Neuronal stem cell (in vitro differentiated cells): ENCODE measurements around the gene KCNK10.
A peak's percentile ranks its signal among the peaks of the same experiment; 100 is the strongest.

Experiments used
- DNase-seq: peaks from one replicate; pipeline ENCODE4 v3.0.0-alpha.2; 2013; ENCODE audit warnings: low spot score
- H2AFZ ChIP-seq: one replicate; pipeline ENCODE4 v1.6.1; 2013; ENCODE audit warnings: mild to moderate bottlenecking, low read length, inconsistent platforms
- H2AK5ac ChIP-seq: 2 replicates; pipeline ENCODE4 v1.6.1; 2013; ENCODE audit warnings: low read depth, mild to moderate bottlenecking, inconsistent platforms, low read length, moderate library complexity, mixed read lengths
- H2BK120ac ChIP-seq: 2 replicates; pipeline ENCODE4 v1.6.1; 2013; ENCODE audit warnings: low read depth, mild to moderate bottlenecking, inconsistent platforms, low read length, moderate library complexity, mixed read lengths
- H2BK12ac ChIP-seq: one replicate; pipeline ENCODE4 v1.6.1; 2013; ENCODE audit warnings: low read length, inconsistent platforms
- H2BK15ac ChIP-seq: 2 replicates; pipeline ENCODE4 v1.6.1; 2013; ENCODE audit warnings: mild to moderate bottlenecking, low read length, inconsistent platforms, mixed read lengths
- H2BK5ac ChIP-seq: one replicate; pipeline ENCODE4 v1.6.1; 2013; ENCODE audit warnings: inconsistent platforms, mild to moderate bottlenecking, low read length, moderate library complexity
- H3K14ac ChIP-seq: one replicate; pipeline ENCODE4 v1.6.1; 2013; ENCODE audit warnings: low read length, inconsistent platforms
- H3K18ac ChIP-seq: 2 replicates; pipeline ENCODE4 v1.6.1; 2013; ENCODE audit warnings: low read length, inconsistent platforms
- H3K23ac ChIP-seq: 2 replicates; pipeline ENCODE4 v1.6.1; 2013; ENCODE audit warnings: low read depth, mild to moderate bottlenecking, mixed read lengths, low read length, inconsistent platforms; ENCODE audit not compliant: poor library complexity
- H3K27ac ChIP-seq: replicated peaks from 3 replicates; pipeline ENCODE4 v1.5.1; 2013; ENCODE audit warnings: low read length, inconsistent platforms
- H3K27me3 ChIP-seq, 3 experiments: 2 replicates each; pipeline ENCODE4 v1.6.1; 2013; ENCODE audit warnings: low read length in 3 of 3, mild to moderate bottlenecking in 2 of 3, inconsistent platforms in 1 of 3, low read depth in 1 of 3, mixed read lengths in 1 of 3, moderate library complexity in 1 of 3; ENCODE audit not compliant: control insufficient read depth in 3 of 3, insufficient read depth in 3 of 3
- H3K36me3 ChIP-seq, 2 donors: replicated peaks in 1 of 2; 2 replicates each; pipeline ENCODE4 v1.6.1; 2013; ENCODE audit warnings: low read length in 2 of 2; ENCODE audit not compliant: control insufficient read depth in 2 of 2, insufficient read depth in 2 of 2
- H3K4ac ChIP-seq: 2 replicates; pipeline ENCODE4 v1.6.1; 2013; ENCODE audit warnings: inconsistent platforms, mild to moderate bottlenecking, low read length, moderate library complexity
- H3K4me1 ChIP-seq, 2 donors: 1 replicate in 1 of 2; 2 replicates in 1 of 2; pipeline ENCODE4 v1.6.1; 2013; ENCODE audit warnings: low read length in 2 of 2, low read depth in 1 of 2; ENCODE audit not compliant: control insufficient read depth in 2 of 2, insufficient read depth in 1 of 2
- H3K4me2 ChIP-seq: one replicate; pipeline ENCODE4 v1.6.1; 2013; ENCODE audit warnings: mild to moderate bottlenecking, low read length, inconsistent platforms; ENCODE audit not compliant: insufficient read depth, poor library complexity, severe bottlenecking
- H3K4me3 ChIP-seq, 2 donors: 2 replicates each; pipeline ENCODE4 v1.5.1; 2013; ENCODE audit warnings: low read length in 2 of 2, mild to moderate bottlenecking in 2 of 2, inconsistent platforms in 1 of 2, moderate library complexity in 1 of 2
- H3K79me1 ChIP-seq: one replicate; pipeline ENCODE4 v1.6.1; 2013; ENCODE audit warnings: low read depth, mild to moderate bottlenecking, inconsistent platforms, low read length, moderate library complexity
- H3K9ac ChIP-seq: one replicate; pipeline ENCODE4 v1.6.1; 2013; ENCODE audit warnings: mild to moderate bottlenecking, low read depth, low read length, inconsistent platforms; ENCODE audit not compliant: poor library complexity
- H3K9me3 ChIP-seq, 2 donors: replicated peaks in 1 of 2; 2 replicates each; pipeline versions ENCODE3 to v1.6.1; 2013; ENCODE audit warnings: low read length in 2 of 2, mild to moderate bottlenecking in 2 of 2, inconsistent platforms in 1 of 2, low read depth in 1 of 2, mixed read lengths in 1 of 2, moderate library complexity in 1 of 2; ENCODE audit not compliant: control insufficient read depth in 2 of 2, insufficient read depth in 1 of 2
- H4K8ac ChIP-seq: one replicate; pipeline ENCODE4 v1.6.1; 2013; ENCODE audit warnings: low read depth, mild to moderate bottlenecking, inconsistent platforms, low read length, moderate library complexity
- H4K91ac ChIP-seq: one replicate; pipeline ENCODE4 v1.6.1; 2013; ENCODE audit warnings: low read length, low read depth, mild to moderate bottlenecking, inconsistent platforms; ENCODE audit not compliant: poor library complexity
- WGBS, 2 donors: extraction: QIAGEN DNeasy Blood & Tissue Kit; methylation state at CpG; one replicate each; pipeline ENCODE4 v1.1.7; 2013; ENCODE audit warnings: missing lambda C conversion rate in 2 of 2, mixed read lengths in 1 of 2; ENCODE audit not compliant: insufficient read length in 2 of 2, insufficient replicate concordance in 1 of 2; ENCODE audit errors: extremely low coverage in 2 of 2; 5-methylcytosine and 5-hydroxymethylcytosine counted together

KCNK10 gene

DNA sequence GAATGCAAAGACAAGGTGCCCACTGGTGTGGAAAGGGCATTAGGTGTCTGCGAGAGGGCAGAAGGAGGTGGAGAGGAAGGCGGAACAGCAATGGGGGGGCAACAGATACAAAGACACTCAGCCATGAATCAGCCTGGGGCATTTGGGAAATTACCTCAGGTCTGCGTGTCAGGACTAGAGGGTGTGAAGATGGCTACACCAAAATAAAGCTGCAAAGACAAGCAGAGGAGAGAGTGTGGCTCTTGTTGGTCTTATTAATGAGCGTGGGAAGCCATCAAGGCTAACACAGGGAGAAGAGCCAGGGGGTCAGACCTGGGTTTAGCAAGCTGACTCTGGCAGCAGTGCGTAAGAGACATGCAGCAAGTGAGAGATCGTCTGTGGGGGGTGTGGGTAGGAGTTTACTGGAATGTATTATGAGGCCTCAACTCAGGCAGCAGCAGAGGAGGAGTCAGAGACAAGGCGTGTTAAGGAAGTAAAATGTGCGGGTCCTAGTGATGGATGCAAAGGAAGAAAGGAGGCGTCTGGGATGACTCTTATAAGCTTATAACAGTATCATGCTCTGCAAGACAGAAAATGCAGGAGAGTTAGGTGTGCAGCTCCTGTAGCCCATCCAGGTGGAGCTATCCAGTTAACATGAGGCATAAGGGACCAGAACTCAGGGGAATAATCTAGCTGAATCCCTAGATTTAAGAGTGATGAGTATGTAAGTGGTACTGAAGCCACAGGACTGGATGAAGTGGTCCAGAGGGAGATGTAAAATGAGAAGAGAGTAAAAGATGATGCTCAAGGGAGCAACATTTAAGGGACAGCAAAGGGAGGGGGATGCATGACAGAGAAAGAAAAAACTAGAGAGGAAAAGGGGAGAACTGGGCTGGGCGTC, 50.4 kb downstream of the KCNK10 start:
- Histone ChIP-seq H3K23ac (no peak overlapping the region), H3K4me1 (peaks cover 0 to 17% of the 10 kb centered on the region in 2 donors), H3K4me3 (no peak overlapping the region), H3K14ac (no peak overlapping the region), H3K36me3 (no peaks in the 10 kb centered on the region), H2BK5ac (no peak overlapping the region), H2BK120ac (no peak overlapping the region), H3K9ac (no peak overlapping the region), H3K4ac (no peak overlapping the region), H4K91ac (no peak overlapping the region), H3K27me3 (no peaks in the 10 kb centered on the region), H3K79me1 (no peaks in the 10 kb centered on the region), H2BK15ac (no peak overlapping the region), H2AFZ (no peak overlapping the region), H2BK12ac (no peak overlapping the region), H3K4me2 (no peak overlapping the region), H3K27ac (no peak overlapping the region), H2AK5ac (no peak overlapping the region), H4K8ac (peak overlapping the region; percentile 52), H3K9me3 (no peaks in the 10 kb centered on the region), H3K18ac (no peak overlapping the region)
- DNase-seq: no peak
- WGBS, 2 donors: no CpG with 5 or more reads among the region's 10 CpGs

DNA sequence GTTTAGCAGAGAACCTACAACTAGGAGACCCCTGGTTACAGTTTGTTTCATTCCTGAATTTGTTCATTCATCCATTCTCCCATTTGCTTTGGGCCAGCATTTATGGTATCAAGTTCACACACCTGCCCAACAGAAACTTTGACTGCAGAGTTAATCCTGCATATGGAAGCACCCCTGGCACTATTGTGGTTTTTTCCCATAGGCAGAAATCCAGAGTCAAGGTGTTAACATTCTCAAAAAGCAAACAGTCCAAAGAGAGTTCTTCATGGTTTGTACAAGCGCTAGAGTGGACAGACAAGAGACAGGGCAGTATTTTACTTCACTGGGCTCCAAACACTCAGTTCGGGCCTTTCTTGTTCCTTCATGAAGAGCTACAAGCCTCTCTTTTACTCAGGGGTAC, 51.9 kb downstream of the KCNK10 start:
- H2BK12ac ChIP-seq: no peak overlapping the region
- H3K27ac ChIP-seq: no peak overlapping the region
- no peak overlapping the region for H2AFZ ChIP-seq
- no peak overlapping the region for H2BK120ac ChIP-seq
- peaks cover 0 to 17% of the 10 kb centered on the region in 2 donors for H3K4me1 ChIP-seq
- no peaks in the 10 kb centered on the region for H3K27me3 ChIP-seq
- no peak overlapping the region for H3K23ac ChIP-seq
- H3K79me1 ChIP-seq: no peaks in the 10 kb centered on the region
- H2BK5ac ChIP-seq: no peak overlapping the region
- no peak overlapping the region for H4K91ac ChIP-seq
- no peak overlapping the region for H3K18ac ChIP-seq
- H3K14ac ChIP-seq: no peak overlapping the region
- WGBS, 2 donors: no CpG with 5 or more reads among the region's 2 CpGs
- no peak overlapping the region for H3K4me3 ChIP-seq
- no peak overlapping the region for H3K9ac ChIP-seq
- peaks cover 0 to 2% of the 10 kb centered on the region in 2 donors for H3K36me3 ChIP-seq
- H2BK15ac ChIP-seq: no peak overlapping the region
- DNase-seq: no peak
- no peak overlapping the region for H4K8ac ChIP-seq
- no peak overlapping the region for H3K4me2 ChIP-seq
- H3K4ac ChIP-seq: no peak overlapping the region
- no peaks in the 10 kb centered on the region for H3K9me3 ChIP-seq
- no peak overlapping the region for H2AK5ac ChIP-seq

DNA sequence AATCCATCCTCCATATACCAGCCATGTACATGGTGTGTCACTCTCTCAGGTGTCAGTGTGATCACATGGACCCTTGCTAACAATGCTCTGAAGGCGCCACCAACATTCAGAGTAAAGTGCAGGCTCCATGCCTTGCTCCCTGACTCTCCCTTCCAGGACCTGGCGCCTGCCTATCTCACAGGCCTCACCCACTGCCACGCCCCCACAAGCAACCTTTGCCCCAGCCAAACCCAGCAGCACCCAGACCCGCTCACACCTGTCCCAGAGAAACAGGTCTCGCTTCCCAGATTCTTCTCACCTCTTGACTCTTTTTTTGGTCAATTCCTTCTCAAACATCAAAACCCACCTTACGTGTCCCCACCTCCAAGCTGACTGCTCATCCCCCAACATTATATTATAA, 52.3 kb downstream of the KCNK10 start:
- Histone ChIP-seq H3K4me3 (no peak overlapping the region), H2BK15ac (no peak overlapping the region), H3K4me1 (peaks cover 0 to 17% of the 10 kb centered on the region in 2 donors), H3K4me2 (no peak overlapping the region), H3K18ac (no peak overlapping the region), H3K36me3 (peaks cover 0 to 2% of the 10 kb centered on the region in 2 donors), H2BK5ac (no peak overlapping the region), H3K23ac (no peak overlapping the region), H3K9ac (no peak overlapping the region), H3K27me3 (no peaks in the 10 kb centered on the region), H4K8ac (no peak overlapping the region), H3K14ac (no peak overlapping the region), H2BK120ac (no peak overlapping the region), H2BK12ac (no peak overlapping the region), H2AFZ (no peak overlapping the region), H3K27ac (no peak overlapping the region), H2AK5ac (no peak overlapping the region), H3K9me3 (no peaks in the 10 kb centered on the region), H3K79me1 (no peaks in the 10 kb centered on the region), H3K4ac (no peak overlapping the region), H4K91ac (no peak overlapping the region)
- no CpG with 5 or more reads among the region's 6 CpGs for WGBS, 2 donors
- no peak for DNase-seq

DNA sequence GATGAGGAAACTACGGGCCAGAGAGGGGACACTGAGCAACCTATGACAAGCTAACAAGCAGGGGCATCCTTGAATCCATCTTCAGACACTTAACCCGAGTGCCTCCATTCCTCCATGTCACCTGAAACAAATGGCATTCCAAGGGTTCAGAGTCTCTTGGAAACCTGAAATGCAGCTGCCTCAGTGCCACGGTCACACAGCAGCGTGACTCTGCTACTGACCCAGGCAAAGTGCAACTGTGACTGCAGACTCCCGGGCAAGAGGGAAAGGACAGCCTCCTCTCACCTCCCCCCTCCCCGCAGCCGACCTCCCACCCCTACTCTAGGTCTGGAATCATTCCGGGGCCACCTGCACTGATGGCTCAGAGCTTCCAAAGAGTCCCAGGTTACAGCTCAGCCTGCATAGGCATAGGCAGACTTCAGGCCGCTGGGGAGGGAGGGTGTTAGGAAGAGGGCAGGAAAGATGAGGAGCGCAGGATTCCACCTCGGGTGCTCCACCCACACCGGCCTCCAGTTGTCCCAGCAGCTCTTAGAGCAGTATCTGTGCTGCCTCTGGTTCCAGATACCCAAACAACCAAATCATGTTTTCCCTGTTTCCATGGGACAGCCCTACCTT, 53.2 kb downstream of the KCNK10 start:
- Histone ChIP-seq H3K9me3 (no peaks in the 10 kb centered on the region), H4K91ac (no peak overlapping the region), H2BK12ac (no peak overlapping the region), H3K4ac (no peak overlapping the region), H3K27ac (no peak overlapping the region), H2AFZ (no peak overlapping the region), H3K18ac (peak overlapping the region; percentile 24), H3K4me1 (peaks cover 0 to 17% of the 10 kb centered on the region in 2 donors), H3K79me1 (no peaks in the 10 kb centered on the region), H3K23ac (no peak overlapping the region), H2BK5ac (no peak overlapping the region), H3K4me2 (no peak overlapping the region), H3K4me3 (no peak overlapping the region), H3K36me3 (peaks cover 0 to 2% of the 10 kb centered on the region in 2 donors), H3K27me3 (no peaks in the 10 kb centered on the region), H3K9ac (no peak overlapping the region), H4K8ac (no peak overlapping the region), H2AK5ac (no peak overlapping the region), H2BK120ac (no peak overlapping the region), H2BK15ac (no peak overlapping the region), H3K14ac (no peak overlapping the region)
- WGBS, 2 donors: no CpG with 5 or more reads among the region's 12 CpGs
- DNase-seq: no peak
